Chondrocyte (in vitro differentiated cells): Measurements from ENCODE around the gene FBXL12. TPM values are rescaled to one million over a fixed set of nuclear protein-coding genes. Genes with fewer than 3 reads are reported as not detected.
"Not testable (repeated sequence)": the region's sequence is repeated elsewhere in the genome, so short reads cannot be mapped to it uniquely, and the experiment has no call there.

Source experiments
- DNase-seq: peaks from one replicate; pipeline ENCODE4 v3.0.0; 2021; ENCODE audit warnings: mixed read lengths, low spot score
- H3K27ac Mint-ChIP-seq: one replicate; pipeline ENCODE4 v1.8.0; 2021; ENCODE audit warnings: mild to moderate bottlenecking, moderate library complexity, mixed read lengths; ENCODE audit not compliant: unreplicated experiment
- H3K27me3 Mint-ChIP-seq: 2 replicates; pipeline ENCODE4 v1.8.0; 2021; ENCODE audit warnings: low read depth, mixed read lengths
- H3K36me3 Mint-ChIP-seq: 2 replicates; pipeline ENCODE4 v1.8.0; 2021; ENCODE audit warnings: low read depth, mixed read lengths
- H3K4me1 Mint-ChIP-seq: 2 replicates; pipeline ENCODE4 v1.8.0; 2021; ENCODE audit warnings: low read depth, mild to moderate bottlenecking, mixed read lengths
- H3K4me3 Mint-ChIP-seq: one replicate; pipeline ENCODE4 v1.8.0; 2021; ENCODE audit warnings: mild to moderate bottlenecking, moderate library complexity, mixed read lengths; ENCODE audit not compliant: unreplicated experiment
- H3K9me3 Mint-ChIP-seq: 2 replicates; pipeline ENCODE4 v1.8.0; 2021; ENCODE audit warnings: low read depth, mixed read lengths
- CTCF ChIP-seq: fragments of 200-600 bp; sonication (generic); IDR thresholded peaks from 2 replicates; pipeline ENCODE4 v1.5.0; 2021; ENCODE audit warnings: antibody characterized with exemption, mild to moderate bottlenecking, moderate library complexity
- total RNA-seq: library from RNA; stranded (reverse); gene quantifications from 3 replicates; pipeline ENCODE4 v1.2.1, GENCODE V29; 2021

FBXL12 gene
- total RNA-seq, 1 donor from 2014 or later, result 26.7 TPM

- Mint-ChIP-seq H3K4me1 (peaks cover 27% of the 10 kb centered on the region), H3K36me3 (no peaks in the 10 kb centered on the region), H3K9me3 (no peaks in the 10 kb centered on the region), H3K4me3 (peak overlapping the region; percentile 90), H3K27ac (peak overlapping the region; percentile 98), H3K27me3 (no peaks in the 10 kb centered on the region)
- TF ChIP-seq CTCF, result no peak
- peak; percentile 97 for DNase-seq
Measured at GRCh38 chr19:9791552-9792205, 27.2 kb downstream of the FBXL12 start.

- H3K4me3 Mint-ChIP-seq, H3K27me3 Mint-ChIP-seq, DNase-seq, H3K9me3 Mint-ChIP-seq, H3K36me3 Mint-ChIP-seq: not testable (repeated sequence)
- H3K27ac Mint-ChIP-seq, result peak overlapping the region; percentile 22
- peaks cover 23% of the 10 kb centered on the region for H3K4me1 Mint-ChIP-seq
Measured at GRCh38 chr19:9791073-9791367, 27.9 kb downstream of the FBXL12 start.

DNA sequence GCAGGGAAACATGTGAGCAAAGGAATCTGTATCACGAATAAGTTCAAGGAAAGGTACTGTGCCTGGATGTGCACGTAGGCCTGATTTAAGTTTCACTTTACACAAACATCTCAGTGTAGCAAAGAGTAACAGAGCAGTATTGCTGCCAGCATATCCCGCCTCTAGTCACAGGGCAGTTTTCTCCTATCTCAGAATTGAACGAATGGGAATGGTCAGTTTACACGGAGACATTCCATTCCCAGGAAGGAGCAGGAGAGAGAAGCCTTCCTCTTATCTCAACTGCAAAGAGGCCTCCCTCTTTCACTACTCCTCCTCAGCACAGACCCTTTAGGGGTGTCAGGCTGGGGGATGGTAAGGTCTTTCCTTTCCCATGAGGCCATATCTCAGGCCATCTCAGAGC lies 29.3 kb downstream of the FBXL12 start:
- H3K9me3 Mint-ChIP-seq, DNase-seq, H3K36me3 Mint-ChIP-seq, H3K4me3 Mint-ChIP-seq, H3K27ac Mint-ChIP-seq, H3K27me3 Mint-ChIP-seq: not testable (repeated sequence)
- peaks cover 29% of the 10 kb centered on the region for H3K4me1 Mint-ChIP-seq

DNA sequence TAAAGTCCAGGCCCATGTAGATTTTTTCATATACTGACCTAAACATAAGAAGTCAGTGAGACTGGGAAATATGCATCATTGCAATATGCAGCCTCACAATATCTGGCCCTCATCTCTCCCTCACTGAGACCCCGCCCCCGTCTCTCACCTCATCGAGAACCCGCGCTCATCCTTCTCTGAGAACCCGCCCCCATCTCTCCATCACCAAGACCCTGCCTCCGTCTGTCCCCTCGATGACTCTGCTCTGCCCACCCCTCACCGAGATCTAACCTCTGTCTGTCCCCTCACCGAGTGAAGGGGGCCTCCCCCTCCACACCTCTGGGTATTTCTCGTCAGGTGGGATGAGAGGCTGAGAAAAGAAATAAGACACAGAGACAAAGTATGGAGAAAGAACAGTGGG lies 29.8 kb downstream of the FBXL12 start:
- no peak for TF ChIP-seq CTCF
- Mint-ChIP-seq H3K4me1 (peaks cover 34% of the 10 kb centered on the region), H3K36me3 (no peaks in the 10 kb centered on the region), H3K27ac (no peak overlapping the region), H3K9me3 (no peaks in the 10 kb centered on the region), H3K4me3 (no peak overlapping the region), H3K27me3 (no peaks in the 10 kb centered on the region)
- no peak for DNase-seq

GRCh38 chr19:9788604-9789003 lies 30.3 kb downstream of the FBXL12 start:
- not testable (repeated sequence) for H3K4me3 Mint-ChIP-seq, H3K9me3 Mint-ChIP-seq, H3K36me3 Mint-ChIP-seq, H3K27me3 Mint-ChIP-seq, H3K27ac Mint-ChIP-seq, DNase-seq
- H3K4me1 Mint-ChIP-seq, result peaks cover 34% of the 10 kb centered on the region

- H3K9me3 Mint-ChIP-seq, result no peaks in the 10 kb centered on the region
- peaks cover 34% of the 10 kb centered on the region for H3K4me1 Mint-ChIP-seq
- no peak for DNase-seq
- H3K27me3 Mint-ChIP-seq, result no peaks in the 10 kb centered on the region
- H3K4me3 Mint-ChIP-seq, result peak overlapping the region; percentile 53
- TF ChIP-seq CTCF, result no peak
- no peaks in the 10 kb centered on the region for H3K36me3 Mint-ChIP-seq
- H3K27ac Mint-ChIP-seq, result no peak overlapping the region
Measured at GRCh38 chr19:9786819-9787218, 32.1 kb downstream of the FBXL12 start.

DNA sequence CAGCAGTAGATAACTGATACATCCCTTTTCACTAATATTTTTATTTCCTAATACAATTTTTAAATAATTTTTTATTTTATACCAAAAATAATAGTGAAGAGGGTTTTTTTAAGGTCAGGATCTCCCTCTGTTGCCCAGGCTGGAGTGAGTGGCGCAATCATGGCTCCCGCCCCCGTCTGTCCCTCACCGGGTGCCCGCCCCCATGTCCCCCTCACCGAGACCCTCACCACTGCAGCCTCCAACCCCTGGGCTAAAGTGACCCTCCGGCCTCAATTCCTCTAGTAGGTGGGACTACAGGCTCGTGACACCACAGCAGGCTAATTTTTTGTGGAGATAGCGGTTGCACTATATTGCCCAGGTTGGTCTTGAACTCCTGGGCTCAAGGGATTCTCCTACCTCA lies 32.5 kb downstream of the FBXL12 start:
- no peak for DNase-seq
- no peaks in the 10 kb centered on the region for H3K9me3 Mint-ChIP-seq
- H3K27me3 Mint-ChIP-seq, result no peaks in the 10 kb centered on the region
- TF ChIP-seq CTCF, result no peak
- peaks cover 31% of the 10 kb centered on the region for H3K4me1 Mint-ChIP-seq
- no peaks in the 10 kb centered on the region for H3K36me3 Mint-ChIP-seq
- peak overlapping the region; percentile 95 for H3K27ac Mint-ChIP-seq
- H3K4me3 Mint-ChIP-seq, result peak overlapping the region; percentile 80
